GM18951 (cell line): ENCODE results near the gene FBN1.

Source experiments
- POLR2A ChIP-seq: IDR thresholded peaks from 4 replicates; pipeline ENCODE4 v1.6.1; 2011; ENCODE audit warnings: mild to moderate bottlenecking; ENCODE audit not compliant: insufficient read length, insufficient read depth; ENCODE audit errors: extremely low read depth
- in situ Hi-C: fragments of 300-500 bp; cut with MboI; formaldehyde crosslinking; loops from one replicate; pipeline ENCODE4 v1.12.0; 2022; ENCODE audit warnings: low sequenced_read_pairs, mixed read lengths, inconsistent platforms; ENCODE audit not compliant: unreplicated experiment

FBN1 gene

GRCh38 chr15:48580736-48581135, 64.8 kb downstream of the FBN1 start:
- TF ChIP-seq POLR2A: no peak
- in situ Hi-C loops: no loop called here

GRCh38 chr15:48579945-48580671, 65.4 kb downstream of the FBN1 start:
- in situ Hi-C loops: no loop called here

GRCh38 chr15:48578965-48579364, 66.5 kb downstream of the FBN1 start:
- no peak for TF ChIP-seq POLR2A
- in situ Hi-C loops: no loop called here

More at GRCh38 chr15:48579945-48580671, 65.4 kb downstream of the FBN1 start:
- TF ChIP-seq POLR2A: no peak

- in situ Hi-C loops: no loop called here
- no peak for TF ChIP-seq POLR2A
These were observed 68.0 kb downstream of the FBN1 start for GRCh38 chr15:48577469-48577868.

GRCh38 chr15:48574187-48574586, 71.3 kb downstream of the FBN1 start:
- in situ Hi-C loops: no loop called here
- TF ChIP-seq POLR2A: no peak

- in situ Hi-C loops: no loop called here
These were observed 71.7 kb downstream of the FBN1 start for GRCh38 chr15:48573780-48574179.

GRCh38 chr15:48572823-48573222, 72.7 kb downstream of the FBN1 start:
- TF ChIP-seq POLR2A: no peak
- in situ Hi-C loops: no loop called here

More at GRCh38 chr15:48573780-48574179, 71.7 kb downstream of the FBN1 start:
- TF ChIP-seq POLR2A: no peak

- in situ Hi-C loops: no loop called here
- no peak for TF ChIP-seq POLR2A
These were observed 74.0 kb downstream of the FBN1 start for GRCh38 chr15:48571510-48571909.

- TF ChIP-seq POLR2A: no peak
- in situ Hi-C loops: no loop called here
These were observed 74.7 kb downstream of the FBN1 start for GRCh38 chr15:48570822-48571221.

GRCh38 chr15:48569591-48570302, 75.8 kb downstream of the FBN1 start:
- in situ Hi-C loops: no loop called here
- TF ChIP-seq POLR2A: no peak

GRCh38 chr15:48566668-48567067, 78.8 kb downstream of the FBN1 start:
- in situ Hi-C loops: no loop called here
- no peak for TF ChIP-seq POLR2A

- in situ Hi-C loops: no loop called here
- no peak for TF ChIP-seq POLR2A
These were observed 79.7 kb downstream of the FBN1 start for GRCh38 chr15:48565560-48566482.

- in situ Hi-C loops: no loop called here
- no peak for TF ChIP-seq POLR2A
These were observed 80.8 kb downstream of the FBN1 start for GRCh38 chr15:48564690-48565089.
